Activated CD4-positive, alpha-beta T cell treated with anti-CD3 and anti-CD28 coated beads for 48 hours (primary cell): ENCODE measurements around the gene AGAP4.
"Not testable (repeated sequence)": the region's sequence is repeated elsewhere in the genome, so short reads cannot be mapped to it uniquely, and the experiment has no call there.

Experiments
- DNase-seq: peaks from one replicate; pipeline ENCODE4 v3.0.0-alpha.2; 2020

Gene AGAP4

DNA sequence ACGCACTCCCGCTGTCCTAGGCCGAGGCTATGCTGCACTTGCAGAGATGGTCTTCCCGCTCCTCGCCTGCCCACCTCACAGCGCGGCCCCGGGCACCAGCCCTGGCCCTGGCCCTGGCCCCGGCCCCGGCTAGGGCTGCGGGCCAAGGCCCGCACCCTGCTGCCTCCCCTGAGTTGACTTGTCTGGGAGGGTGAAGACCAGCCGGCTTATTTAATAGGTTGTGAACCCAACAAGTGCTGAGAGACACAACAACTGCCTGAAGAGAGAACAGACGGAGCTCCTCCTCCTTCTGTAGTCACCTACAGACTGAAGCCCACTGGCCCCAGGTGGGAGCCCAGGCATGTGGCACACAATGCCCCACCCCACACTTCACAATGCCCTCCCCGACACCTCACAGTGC, at the start of gene AGAP4:
Gene AGAP4, minus strand, starts transcription at position 101 of the 400 bp plus-strand sequence. CDS start 153 bp downstream, outside the sequence.
- DNase-seq: not testable (repeated sequence)

DNA sequence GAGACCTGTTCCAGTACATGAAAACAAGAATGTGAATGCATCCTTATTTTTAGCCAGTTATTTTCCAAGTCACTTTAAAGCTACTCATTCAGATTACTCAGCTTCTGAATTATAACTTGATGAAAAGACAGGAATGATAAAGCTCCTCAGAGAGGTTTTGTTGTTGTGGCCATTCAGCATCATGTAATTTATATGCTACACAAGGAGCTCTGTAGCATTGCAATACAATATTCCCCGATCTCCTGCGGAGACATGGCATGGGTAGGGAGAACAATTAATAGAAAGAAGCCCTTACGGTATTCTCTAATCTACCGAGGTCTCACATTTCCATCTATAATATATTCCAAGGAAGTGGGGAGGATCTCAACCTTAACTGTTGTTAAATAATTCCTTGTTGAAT, 43.4 kb upstream of the AGAP4 start:
- DNase-seq: not testable (repeated sequence)

DNA sequence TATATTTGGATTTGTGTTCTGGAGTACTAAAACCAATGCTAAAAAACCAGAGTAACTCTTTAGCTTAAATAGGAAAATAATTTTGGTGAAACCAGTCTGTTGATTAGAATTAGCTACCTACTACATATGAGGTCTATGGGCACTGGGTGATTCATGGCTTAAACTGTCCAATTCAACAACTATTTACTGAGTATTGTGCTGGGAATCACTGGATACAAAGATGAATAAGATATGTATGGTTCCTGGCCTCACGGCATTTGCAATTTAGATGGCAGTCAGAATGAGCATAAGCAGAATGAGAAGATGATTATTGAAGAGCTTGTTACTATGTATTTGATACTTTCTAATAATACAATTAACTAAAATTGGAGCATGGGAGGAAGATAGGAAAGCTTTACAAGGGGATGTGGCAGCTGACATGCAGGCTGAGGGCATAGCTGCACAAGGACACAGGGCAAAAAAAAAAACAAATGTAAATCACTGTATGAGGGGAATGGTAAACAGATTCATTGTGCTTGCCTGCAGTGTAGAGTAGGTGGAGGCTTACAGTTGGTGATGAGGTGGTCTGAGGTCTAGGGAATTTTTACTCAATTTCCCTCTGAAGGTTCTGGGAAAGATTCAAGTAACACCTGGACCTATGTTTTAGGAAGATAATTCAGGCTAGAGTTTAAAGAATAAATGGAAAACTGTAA, 42.4 kb upstream of the AGAP4 start:
- DNase-seq: not testable (repeated sequence)

DNA sequence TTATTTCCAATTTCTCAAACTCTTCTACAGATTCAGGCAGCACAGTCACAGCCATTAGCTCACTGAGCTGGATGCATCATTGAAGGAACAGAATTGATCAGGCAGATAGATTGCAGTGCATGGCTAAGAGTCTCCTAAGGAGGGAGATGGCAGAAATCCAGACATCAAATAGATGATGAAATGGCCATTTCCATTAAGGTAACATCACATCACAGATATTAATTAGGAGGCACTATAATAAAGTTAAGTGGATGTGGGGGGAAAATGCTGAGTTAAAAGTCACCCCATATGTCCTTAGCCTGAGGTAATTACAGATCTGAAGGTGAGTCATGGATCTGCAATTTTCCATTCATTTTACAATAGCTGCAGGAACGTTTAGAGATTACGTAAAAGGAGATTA, 35.6 kb upstream of the AGAP4 start:
- DNase-seq: not testable (repeated sequence)

DNA sequence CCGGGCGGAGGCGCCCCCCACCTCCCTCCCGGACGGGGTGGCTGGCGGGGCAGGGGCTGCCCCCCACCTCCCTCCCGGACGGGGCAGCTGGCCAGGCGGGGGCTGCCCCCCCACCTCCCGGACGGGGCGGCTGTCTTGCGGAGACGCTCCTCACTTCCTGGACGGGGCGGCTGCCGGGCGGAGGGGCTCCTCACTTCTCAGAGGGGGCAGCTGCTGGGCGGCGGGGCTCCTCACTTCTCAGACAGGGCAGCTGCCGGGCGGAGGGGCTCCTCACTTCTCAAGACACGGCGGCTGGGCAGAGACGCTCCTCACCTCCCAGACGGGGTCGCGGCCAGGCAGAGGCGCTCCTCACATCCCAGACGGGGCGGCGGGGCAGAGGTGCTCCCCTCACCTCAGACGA, 18.1 kb upstream of the AGAP4 start:
- DNase-seq: not testable (repeated sequence)

DNA sequence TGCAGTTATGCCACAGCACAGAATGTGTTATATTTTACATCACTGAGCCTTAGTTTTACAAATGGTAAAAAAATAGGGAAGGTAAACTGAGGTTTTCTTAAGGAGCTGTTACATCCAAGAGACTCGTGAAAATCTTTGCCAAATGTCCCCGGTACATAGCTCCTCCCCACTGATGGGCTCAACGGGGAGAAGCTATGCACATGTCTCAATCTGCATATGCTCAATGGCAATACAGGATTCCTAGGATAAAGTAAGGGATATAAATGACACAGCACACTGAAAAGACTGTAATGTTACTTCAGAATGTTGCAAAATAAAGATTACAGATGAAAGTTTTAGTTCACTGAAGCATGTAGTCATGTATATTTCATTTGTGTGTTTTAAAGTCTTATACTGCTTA, 17.0 kb upstream of the AGAP4 start:
- DNase-seq: not testable (repeated sequence)

DNA sequence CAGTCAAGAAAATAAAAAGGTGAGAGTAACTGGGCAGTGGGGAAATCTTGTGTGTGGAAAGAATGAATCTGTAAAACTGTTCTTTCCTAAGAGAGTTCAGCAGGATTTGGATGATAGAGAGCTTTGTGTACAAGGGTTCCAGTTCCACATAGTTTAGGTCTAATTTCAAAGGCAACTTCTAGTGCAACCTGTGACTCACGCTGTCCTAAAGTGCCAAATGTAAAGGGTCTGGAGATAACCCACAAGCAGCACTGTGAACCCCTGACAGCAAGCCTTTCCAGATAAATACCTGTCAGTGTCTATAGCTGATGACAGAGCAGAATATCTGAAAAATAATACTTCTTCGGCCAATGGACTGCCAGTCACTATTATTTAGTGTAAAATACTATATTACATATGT, 16.3 kb upstream of the AGAP4 start:
- DNase-seq: not testable (repeated sequence)

DNA sequence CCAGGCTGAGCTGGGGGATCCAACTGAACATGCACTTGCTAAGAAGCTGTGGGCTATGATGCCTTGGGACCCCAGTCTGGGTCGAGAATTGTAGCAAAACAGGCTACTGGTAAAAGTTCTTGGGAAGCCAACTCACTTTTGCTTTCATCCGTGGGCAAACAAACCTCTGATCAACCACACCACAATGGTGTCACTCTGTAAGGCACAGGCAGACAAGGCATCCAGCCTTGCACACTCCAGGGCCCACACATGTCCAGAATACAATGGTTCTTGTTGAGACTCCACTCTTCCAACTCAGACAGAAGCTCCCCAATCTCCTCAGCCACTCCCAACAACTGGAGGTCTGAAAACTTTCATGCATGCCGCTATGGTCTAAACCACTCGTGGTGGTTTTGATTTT, 10.6 kb upstream of the AGAP4 start:
- not testable (repeated sequence) for DNase-seq

DNA sequence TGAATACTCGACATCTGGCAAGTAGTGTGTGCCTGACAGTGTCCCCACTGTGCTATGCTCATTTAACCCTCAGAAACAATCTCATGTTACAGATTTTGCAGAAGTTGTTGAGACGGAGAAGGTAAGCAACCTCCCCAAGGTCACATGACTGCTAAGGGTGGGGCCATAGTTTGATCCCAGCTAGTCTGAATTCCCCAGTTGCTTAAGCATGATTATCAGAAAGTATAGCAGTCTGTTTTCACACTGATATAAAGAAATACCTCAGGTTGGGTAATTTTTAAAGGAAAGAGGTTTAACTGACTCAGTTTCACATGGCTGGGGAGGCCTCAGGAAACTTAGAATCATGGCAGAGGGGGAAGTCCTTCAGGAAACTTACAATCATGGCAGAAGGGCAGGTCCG, 1.2 kb upstream of the AGAP4 start:
- not testable (repeated sequence) for DNase-seq

DNA sequence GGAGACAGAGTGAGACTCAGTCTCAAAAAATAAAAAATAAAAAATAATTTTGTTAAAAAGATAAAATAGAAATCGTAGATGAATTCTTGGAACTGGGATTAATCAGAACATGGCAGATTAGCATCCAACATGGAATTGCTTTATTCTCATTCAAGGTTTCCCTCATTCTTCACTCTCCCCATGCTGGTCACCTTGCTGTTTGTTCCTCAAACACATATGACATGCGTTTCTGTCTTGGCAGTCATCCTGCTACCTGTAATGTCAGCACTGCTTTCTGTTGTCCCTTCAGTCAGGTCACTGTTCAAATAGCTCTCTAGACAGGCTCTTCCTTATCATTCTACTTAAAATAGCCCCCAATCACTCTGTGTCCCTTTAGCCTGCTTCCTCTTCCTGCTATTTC, 24.4 kb downstream of the AGAP4 start:
- DNase-seq: not testable (repeated sequence)

DNA sequence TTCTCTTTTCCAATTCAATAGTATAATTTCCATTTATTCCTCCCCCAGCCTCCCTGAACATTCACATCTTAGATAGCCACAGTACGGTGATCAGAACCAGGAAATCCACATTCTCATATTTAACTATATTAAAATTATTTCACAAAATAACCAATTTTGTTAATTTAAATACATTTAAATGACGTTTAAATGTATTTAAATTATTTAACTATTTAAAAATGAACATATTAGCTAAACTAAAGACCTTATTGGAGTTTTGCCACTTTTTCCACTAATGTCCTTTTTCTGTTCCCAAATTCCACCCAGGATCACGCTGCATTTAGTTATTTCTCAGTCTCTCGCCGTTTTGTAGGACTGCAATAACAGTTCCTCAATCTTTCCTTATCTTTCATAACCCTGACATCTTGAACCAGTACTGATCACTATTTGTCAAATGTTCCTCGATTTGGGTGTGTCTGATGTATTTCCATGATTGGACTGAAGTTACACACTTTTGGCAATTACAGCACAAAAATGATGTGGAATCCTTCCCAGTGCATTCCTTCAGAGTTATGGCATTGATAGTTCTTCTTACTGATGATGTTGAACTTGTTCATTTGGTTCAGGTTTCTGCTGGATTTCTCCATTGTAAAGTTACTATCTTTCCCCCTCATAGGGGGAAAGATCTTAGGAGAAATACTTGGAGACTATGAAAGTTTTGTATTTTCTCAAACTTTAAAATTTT, 27.0 kb downstream of the AGAP4 start:
- DNase-seq: not testable (repeated sequence)

DNA sequence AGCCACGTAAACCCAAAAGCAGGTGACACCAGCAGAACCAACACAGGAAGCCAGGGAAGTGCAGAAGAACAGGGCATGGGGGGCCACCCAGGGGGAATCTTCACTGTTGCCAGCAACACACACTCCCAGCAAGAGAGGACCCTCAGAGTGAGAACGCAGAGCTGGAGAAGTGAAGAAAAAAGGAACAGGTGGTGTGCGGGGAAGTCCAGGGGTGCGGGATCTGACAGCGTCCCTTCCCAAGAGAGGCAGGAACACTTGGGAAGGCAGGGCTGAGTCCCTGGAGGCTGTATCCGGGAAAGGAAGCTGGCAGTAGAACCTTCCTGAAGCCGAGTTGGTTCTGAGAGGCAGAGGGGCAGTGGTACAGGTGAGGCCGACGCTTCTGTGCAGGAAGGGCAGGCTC, 27.7 kb downstream of the AGAP4 start:
- no peak for DNase-seq

DNA sequence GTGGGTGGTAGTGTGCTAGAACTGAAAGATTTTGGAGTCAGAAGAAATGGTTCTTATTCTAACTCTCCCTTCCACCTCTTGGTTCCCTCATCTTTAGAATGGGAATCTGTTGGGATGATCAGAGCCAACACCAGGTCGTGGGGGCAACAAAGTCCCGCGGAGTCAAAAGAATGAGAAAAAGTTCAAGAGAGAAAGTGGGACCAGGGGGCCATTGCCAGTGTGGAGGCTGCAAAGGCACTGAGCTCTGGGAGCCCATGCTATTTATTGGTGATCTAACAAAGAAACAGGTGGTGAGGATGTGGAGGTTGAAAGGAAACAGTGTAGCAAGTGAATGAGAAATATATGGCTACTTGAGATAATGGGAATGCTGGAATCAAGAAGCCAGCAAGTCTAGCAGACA, 29.4 kb downstream of the AGAP4 start:
- DNase-seq: no peak

DNA sequence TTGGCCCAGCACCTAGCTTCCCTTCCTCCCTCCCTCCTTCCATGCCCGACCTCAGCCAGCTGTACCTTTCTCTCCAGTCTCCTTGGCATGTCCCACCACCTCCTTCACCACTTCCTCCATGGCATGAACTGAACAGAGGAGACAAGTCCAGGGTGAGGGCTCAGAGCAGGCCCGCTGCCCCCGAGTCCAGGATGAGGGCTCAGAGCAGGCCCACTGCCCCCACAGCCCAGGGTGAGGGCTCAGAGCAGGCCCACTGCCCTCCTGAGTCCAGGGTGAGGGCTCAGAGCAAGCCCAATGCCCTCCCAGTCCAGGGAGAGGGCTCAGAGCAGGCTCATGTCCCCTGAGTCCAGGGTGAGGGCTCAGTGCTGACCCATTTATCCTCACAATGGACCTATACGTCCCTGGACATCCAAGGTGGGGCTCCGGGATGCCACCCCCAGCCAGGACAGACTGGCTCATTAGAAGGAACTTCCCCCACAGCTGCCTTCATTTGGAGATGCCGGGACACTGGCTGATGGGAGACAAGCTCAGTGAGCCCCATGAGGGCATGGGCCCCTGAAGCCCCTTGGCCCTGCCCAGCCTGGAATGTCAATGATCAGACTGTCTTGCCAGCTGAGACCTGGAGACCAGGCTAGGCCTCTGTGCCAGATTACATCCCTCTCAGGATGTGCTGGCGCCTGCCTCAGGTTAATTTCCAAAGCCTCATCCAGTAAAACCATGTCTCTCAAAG, 30.0 kb downstream of the AGAP4 start:
- DNase-seq: no peak

DNA sequence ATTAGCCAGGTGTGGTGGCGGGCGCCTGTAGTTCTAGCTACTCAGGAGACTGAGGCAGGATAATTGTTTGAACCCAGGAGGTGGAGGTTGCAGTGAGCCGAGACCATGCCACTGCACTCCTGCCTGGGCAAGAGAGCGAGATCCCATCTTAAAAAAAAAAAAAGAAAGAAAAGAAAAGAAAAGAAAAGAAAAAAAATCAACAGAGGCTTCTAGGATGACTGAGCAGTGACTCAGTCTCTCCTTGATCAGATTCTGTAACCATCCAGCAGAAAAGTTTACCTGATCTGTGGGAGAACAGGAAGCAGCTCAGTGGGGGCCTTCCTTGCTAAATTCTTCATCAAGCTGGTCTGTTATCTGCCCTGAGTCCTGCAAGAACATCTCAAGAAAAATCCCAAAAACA, 33.2 kb downstream of the AGAP4 start:
- DNase-seq: not testable (repeated sequence)

DNA sequence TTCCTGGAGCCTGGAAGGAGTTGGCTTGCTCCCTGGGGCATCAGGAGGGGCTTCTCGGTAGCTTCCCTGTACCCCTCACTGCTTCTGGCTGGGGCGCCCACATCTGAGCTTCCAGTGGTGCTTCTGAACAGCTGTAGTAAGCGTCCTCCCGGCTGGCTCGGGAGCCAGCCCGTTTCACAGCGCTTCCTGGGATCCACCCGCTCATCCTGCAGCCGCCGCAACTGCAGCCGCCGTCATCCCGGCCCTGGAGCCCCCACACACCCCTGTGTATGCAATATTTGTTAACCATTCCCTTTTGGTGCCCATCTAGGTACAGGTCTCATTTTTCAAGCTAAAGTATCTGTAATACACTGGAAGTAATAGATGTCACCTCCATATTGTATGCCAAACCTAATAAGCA, 34.3 kb downstream of the AGAP4 start:
- DNase-seq: not testable (repeated sequence)

DNA sequence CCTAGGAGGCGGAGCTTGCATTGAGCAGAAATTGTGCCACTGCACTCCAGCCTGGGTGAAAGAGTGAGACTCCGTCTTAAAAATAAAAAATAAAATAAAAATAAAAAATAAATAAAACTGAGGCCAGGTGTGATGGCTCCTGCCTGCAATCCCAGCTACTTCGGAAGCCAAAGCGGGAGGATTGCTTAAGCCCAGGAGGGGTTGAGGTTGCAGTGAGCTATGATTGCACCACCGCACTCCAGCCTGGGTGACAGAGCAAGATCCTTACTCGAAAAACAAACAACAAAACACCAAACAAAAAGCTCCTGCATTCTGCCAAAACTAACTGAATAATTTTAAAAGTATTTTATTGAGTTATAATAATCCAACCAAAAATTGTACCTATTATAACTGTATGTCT, 36.2 kb downstream of the AGAP4 start:
- DNase-seq: no peak

DNA sequence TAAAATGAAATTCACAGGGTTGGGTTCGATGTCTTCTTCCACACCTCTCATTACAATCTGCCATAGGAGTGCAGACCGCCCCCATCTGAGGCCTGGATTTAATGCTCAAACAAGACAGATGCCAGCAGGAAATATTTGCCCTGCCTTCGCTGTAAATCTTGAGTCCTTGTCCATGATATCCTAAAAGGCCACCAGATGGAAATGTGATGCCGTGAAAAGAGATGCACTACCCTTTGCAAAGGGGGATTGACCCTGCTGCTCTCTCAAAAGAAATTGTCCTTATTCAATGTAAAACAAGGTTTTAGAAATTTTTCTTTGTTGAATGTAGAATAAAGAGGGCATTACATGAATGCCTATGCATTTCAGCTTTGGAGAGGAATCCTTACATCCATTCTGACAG, 37.5 kb downstream of the AGAP4 start:
- DNase-seq: no peak

DNA sequence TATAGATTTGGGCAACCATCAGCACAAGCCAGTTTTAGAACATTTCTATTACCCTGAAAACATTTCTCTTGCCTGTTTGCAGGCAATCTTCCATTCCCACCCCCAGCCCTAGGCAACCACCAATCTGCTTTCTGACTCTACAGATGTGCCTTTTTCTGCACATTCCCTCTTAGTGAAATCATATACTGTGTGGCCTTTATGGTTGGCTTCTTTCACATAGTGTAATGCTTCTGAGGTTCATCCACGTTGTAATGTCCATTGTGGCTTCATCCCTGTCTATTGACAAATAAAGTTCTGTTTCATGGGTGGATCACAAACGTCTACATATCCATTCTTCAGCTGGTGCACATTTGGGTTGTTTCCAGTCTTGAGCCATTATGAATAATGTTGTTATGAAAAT, 42.3 kb downstream of the AGAP4 start:
- not testable (repeated sequence) for DNase-seq

DNA sequence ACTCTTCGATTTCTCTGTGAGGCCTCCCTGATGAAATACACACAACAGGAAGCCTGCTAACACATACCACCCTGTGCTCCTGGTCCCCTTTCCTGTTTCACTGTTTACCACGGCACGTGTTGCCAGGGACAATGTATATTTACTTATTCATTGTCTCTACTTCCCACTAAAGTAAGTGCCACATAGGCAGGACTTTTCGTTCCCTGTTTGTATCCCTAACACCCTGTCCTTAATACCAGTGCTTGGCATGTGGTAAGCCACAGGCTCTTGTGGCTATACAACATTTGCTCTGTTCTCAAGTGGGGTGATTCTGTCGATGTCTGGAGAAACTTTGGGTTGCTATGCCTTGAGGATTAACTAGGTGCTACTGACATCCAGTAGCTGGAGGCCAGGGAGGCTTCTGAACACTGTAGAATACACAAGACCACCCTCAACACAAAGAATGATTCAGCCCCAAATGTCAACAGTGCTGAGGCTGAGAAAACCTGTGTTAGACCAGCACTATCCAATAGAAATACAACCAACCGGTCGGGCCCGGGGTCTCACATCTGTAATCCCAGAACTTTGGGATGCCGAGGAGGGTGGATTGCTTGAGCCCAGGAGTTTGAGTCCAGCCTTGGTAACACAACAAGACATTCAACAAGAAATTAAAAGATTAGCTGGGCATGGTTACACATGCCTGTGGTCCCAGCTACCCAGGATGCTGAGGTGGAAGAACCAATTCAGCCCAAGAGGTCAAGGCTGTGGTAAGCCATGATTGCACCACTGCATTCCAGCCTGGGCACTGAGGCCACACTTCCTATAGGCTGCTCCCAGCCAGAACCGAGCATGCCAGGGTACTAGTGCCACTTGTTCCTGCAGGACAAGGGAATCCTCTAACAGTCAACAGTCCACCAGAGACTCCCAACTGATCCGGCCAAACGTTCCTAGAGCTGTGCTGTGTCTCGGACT, 44.0 kb downstream of the AGAP4 start:
- not testable (repeated sequence) for DNase-seq

DNA sequence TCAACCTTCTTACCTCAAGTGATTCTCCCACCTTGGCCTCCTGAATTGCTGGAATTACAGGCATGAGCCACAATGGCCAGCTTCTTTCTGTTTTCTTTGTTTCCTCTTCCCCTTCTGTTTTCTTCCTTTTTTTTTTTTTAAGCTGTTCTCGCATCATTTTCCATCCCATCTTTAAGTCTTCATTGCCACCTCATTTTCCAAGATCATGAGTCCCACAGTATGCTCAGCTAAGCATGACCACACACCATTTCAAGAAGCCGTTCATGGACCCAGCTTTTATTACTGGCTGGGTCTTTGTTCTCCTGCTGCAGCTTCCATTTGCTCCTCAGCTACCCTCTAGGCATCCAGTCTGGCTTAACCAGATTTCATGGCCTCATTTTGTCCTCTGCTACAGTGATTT, 52.5 kb downstream of the AGAP4 start:
- DNase-seq: not testable (repeated sequence)

DNA sequence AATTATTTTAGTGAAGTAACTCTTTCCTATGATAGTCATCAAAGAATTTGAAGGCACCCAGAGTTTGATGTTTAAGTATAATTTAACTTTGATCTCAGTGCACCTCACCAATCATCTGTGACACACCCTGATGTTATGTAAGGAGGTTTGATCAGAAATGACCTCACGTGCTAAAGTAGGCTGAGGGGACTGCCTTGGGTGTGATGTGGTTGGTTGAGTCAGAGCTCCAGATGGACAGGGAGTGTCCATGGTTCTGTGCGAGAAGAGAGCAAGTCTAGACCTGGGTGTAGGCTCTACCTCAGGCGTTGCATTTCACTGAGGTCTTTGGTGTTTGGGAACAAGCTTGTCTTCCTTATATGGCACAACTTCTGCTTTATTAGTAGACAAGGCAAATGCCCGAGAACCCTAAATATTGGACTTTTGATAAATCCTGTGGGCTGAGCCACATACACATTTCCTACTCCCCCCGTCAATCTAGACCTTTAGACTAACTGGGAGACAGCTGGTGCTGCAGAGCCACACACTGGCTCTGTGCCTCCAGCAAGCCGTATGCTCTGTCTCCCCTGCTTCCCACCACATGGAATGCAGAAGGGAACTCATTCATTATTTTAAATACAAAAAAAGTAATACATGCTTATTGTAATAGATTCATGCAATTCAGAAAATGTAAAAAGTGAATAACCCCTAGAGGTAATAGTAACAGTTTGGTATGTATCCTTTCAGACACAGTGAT, 56.4 kb downstream of the AGAP4 start:
- not testable (repeated sequence) for DNase-seq
